Measurements from ENCODE around the gene OTUB1. TPM values are rescaled to one million over a fixed set of nuclear protein-coding genes. Genes with fewer than 3 reads are reported as not detected.

OTUB1 gene
- total RNA-seq, 2 experiments from 2014 or later: 69.5 to 72.2 TPM

- no peak for DNase-seq
- H3K4me3 Mint-ChIP-seq: no peak overlapping the region
- no peak overlapping the region for H3K27ac Mint-ChIP-seq
- H3K9me3 Mint-ChIP-seq: no peaks in the 10 kb centered on the region
- ChIA-PET POLR2A (no interaction called here), CTCF (interaction anchor here (1.4 kb wide), 1 partner anchor 21 kb away, joined by 3 read pairs; no protein-coding TSS in a partner anchor)
- peaks cover 17% of the 10 kb centered on the region for H3K4me1 Mint-ChIP-seq (ENCODE audit: low read depth)
- intact Hi-C loops (cut with micrococcal nuclease): no loop called here
- peaks cover 13% of the 10 kb centered on the region for H3K36me3 Mint-ChIP-seq
- H3K27me3 Mint-ChIP-seq: no peaks in the 10 kb centered on the region
These were observed 7.5 kb upstream of the OTUB1 start for GRCh38 chr11:63978551-63979239.

- Mint-ChIP-seq H3K9me3 (no peaks in the 10 kb centered on the region), H3K4me3 (no peak overlapping the region), H3K4me1 (ENCODE audit: low read depth) (peaks cover 14% of the 10 kb centered on the region), H3K27ac (no peak overlapping the region), H3K27me3 (no peaks in the 10 kb centered on the region), H3K36me3 (peaks cover 12% of the 10 kb centered on the region)
- ChIA-PET CTCF (interaction anchor here (1.4 kb wide), 1 partner anchor 20 kb away, joined by 3 read pairs; no protein-coding TSS in a partner anchor), POLR2A (no interaction called here)
- intact Hi-C loops (cut with micrococcal nuclease): no loop called here
- DNase-seq: no peak
These were observed 6.8 kb upstream of the OTUB1 start for GRCh38 chr11:63979426-63979825.

GRCh38 chr11:63985812-63986155 is 454 bp upstream of the OTUB1 start:
- Mint-ChIP-seq H3K9me3 (no peaks in the 10 kb centered on the region), H3K4me3 (peak overlapping the region; percentile 94), H3K4me1 (ENCODE audit: low read depth) (peaks cover 20% of the 10 kb centered on the region), H3K27me3 (no peaks in the 10 kb centered on the region), H3K27ac (peak overlapping the region; percentile 91), H3K36me3 (peaks cover 14% of the 10 kb centered on the region)
- DNase-seq: peak; percentile 85
- ChIA-PET CTCF (interaction anchor here (0.6 to 5.3 kb wide), 4 partner anchors 11 to 181 kb away, joined by 3 to 28 read pairs (median 3); partner anchors contain the start of genes COX8A and MARK2), POLR2A (interaction anchor here (0.6 to 1.5 kb wide), 6 partner anchors 9 to 172 kb away, joined by 3 to 9 read pairs (median 4); partner anchors contain the start of genes COX8A and NAA40)
- intact Hi-C loops (cut with micrococcal nuclease): loop anchor here (1.0 to 10.0 kb wide), 3 partner anchors 11 to 319 kb away; partner anchors contain the start of genes CATSPERZ, COX8A and ESRRA

GRCh38 chr11:63986932-63987513 is 785 bp downstream of the OTUB1 start:
- CTCF ChIA-PET: interaction anchor here (1.2 to 5.3 kb wide), 2 partner anchors 14 to 161 kb away, joined by 3 to 28 read pairs; no protein-coding TSS in a partner anchor
- H3K36me3 Mint-ChIP-seq: peaks cover 24% of the 10 kb centered on the region
- peak overlapping the region; percentile 72 for H3K4me3 Mint-ChIP-seq
- no peaks in the 10 kb centered on the region for H3K9me3 Mint-ChIP-seq
- peaks cover 22% of the 10 kb centered on the region for H3K4me1 Mint-ChIP-seq (ENCODE audit: low read depth)
- POLR2A ChIA-PET: no interaction called here
- no peak for DNase-seq
- peak overlapping the region; percentile 56 for H3K27ac Mint-ChIP-seq
- no peaks in the 10 kb centered on the region for H3K27me3 Mint-ChIP-seq
- intact Hi-C loops (cut with micrococcal nuclease): loop anchor here (1.0 to 10.0 kb wide), 2 partner anchors 13 to 318 kb away; partner anchors contain the start of genes CATSPERZ, COX8A and ESRRA

- POLR2A ChIA-PET: no interaction called here
These were observed 5.3 kb downstream of the OTUB1 start for GRCh38 chr11:63991558-63991957.

GRCh38 chr11:63993100-63993499 is 6.9 kb downstream of the OTUB1 start:
- Mint-ChIP-seq H3K9me3 (no peaks in the 10 kb centered on the region), H3K27me3 (no peaks in the 10 kb centered on the region), H3K27ac (no peak overlapping the region), H3K4me3 (no peak overlapping the region), H3K36me3 (peaks cover 47% of the 10 kb centered on the region), H3K4me1 (ENCODE audit: low read depth) (peaks cover 10% of the 10 kb centered on the region)
- ChIA-PET CTCF (no interaction called here), POLR2A (no interaction called here)
- intact Hi-C loops (cut with micrococcal nuclease): no loop called here
- DNase-seq: no peak

More at GRCh38 chr11:63991558-63991957, 5.3 kb downstream of the OTUB1 start:
- CTCF ChIA-PET: interaction anchor here (2.6 kb wide), 1 partner anchor 9 kb away, joined by 20 read pairs; no protein-coding TSS in a partner anchor
- Mint-ChIP-seq H3K27ac (no peak overlapping the region), H3K36me3 (peaks cover 39% of the 10 kb centered on the region), H3K27me3 (no peaks in the 10 kb centered on the region), H3K4me3 (no peak overlapping the region), H3K9me3 (no peaks in the 10 kb centered on the region), H3K4me1 (ENCODE audit: low read depth) (peaks cover 18% of the 10 kb centered on the region)
- intact Hi-C loops (cut with micrococcal nuclease): no loop called here
- DNase-seq: no peak

GRCh38 chr11:63993993-63994392 is 7.8 kb downstream of the OTUB1 start:
- Mint-ChIP-seq H3K4me1 (ENCODE audit: low read depth) (peaks cover 4% of the 10 kb centered on the region), H3K27ac (no peak overlapping the region), H3K4me3 (no peak overlapping the region), H3K36me3 (peaks cover 43% of the 10 kb centered on the region), H3K9me3 (no peaks in the 10 kb centered on the region), H3K27me3 (no peaks in the 10 kb centered on the region)
- CTCF ChIA-PET: interaction anchor here (0.7 kb wide), 1 partner anchor 150 kb away, joined by 3 read pairs; no protein-coding TSS in a partner anchor
- POLR2A ChIA-PET: interaction anchor here (1.1 kb wide), 1 partner anchor 8 kb away, joined by 4 read pairs; no protein-coding TSS in a partner anchor
- intact Hi-C loops (cut with micrococcal nuclease): no loop called here
- no peak for DNase-seq

- Mint-ChIP-seq H3K36me3 (peaks cover 31% of the 10 kb centered on the region), H3K27ac (no peak overlapping the region), H3K9me3 (no peaks in the 10 kb centered on the region), H3K27me3 (no peaks in the 10 kb centered on the region), H3K4me1 (ENCODE audit: low read depth) (peaks cover 9% of the 10 kb centered on the region), H3K4me3 (no peak overlapping the region)
- ChIA-PET CTCF (no interaction called here), POLR2A (no interaction called here)
- intact Hi-C loops (cut with micrococcal nuclease): no loop called here
- no peak for DNase-seq
These were observed 10.3 kb downstream of the OTUB1 start for GRCh38 chr11:63996512-63996911.

GRCh38 chr11:63997104-63997700 is 11.0 kb downstream of the OTUB1 start:
- CTCF ChIA-PET: no interaction called here
- no peak for DNase-seq
- H3K36me3 Mint-ChIP-seq: peaks cover 27% of the 10 kb centered on the region
- H3K9me3 Mint-ChIP-seq: no peaks in the 10 kb centered on the region
- H3K4me3 Mint-ChIP-seq: no peak overlapping the region
- no peaks in the 10 kb centered on the region for H3K27me3 Mint-ChIP-seq
- intact Hi-C loops (cut with micrococcal nuclease): no loop called here
- H3K27ac Mint-ChIP-seq: no peak overlapping the region
- peaks cover 7% of the 10 kb centered on the region for H3K4me1 Mint-ChIP-seq (ENCODE audit: low read depth)
- POLR2A ChIA-PET: no interaction called here

GRCh38 chr11:63997801-63998337 is 11.6 kb downstream of the OTUB1 start:
- no peak overlapping the region for H3K4me3 Mint-ChIP-seq
- no peak for DNase-seq
- peaks cover 26% of the 10 kb centered on the region for H3K36me3 Mint-ChIP-seq
- intact Hi-C loops (cut with micrococcal nuclease): no loop called here
- POLR2A ChIA-PET: no interaction called here
- no peaks in the 10 kb centered on the region for H3K27me3 Mint-ChIP-seq
- H3K9me3 Mint-ChIP-seq: no peaks in the 10 kb centered on the region
- H3K27ac Mint-ChIP-seq: no peak overlapping the region
- H3K4me1 Mint-ChIP-seq (ENCODE audit: low read depth): peaks cover 7% of the 10 kb centered on the region
- CTCF ChIA-PET: interaction anchor here (0.7 to 1.1 kb wide), 2 partner anchors 150 to 155 kb away, joined by 3 read pairs; no protein-coding TSS in a partner anchor

GRCh38 chr11:63998558-63999348 is 12.5 kb downstream of the OTUB1 start:
- H3K4me1 Mint-ChIP-seq (ENCODE audit: low read depth): peaks cover 5% of the 10 kb centered on the region
- intact Hi-C loops (cut with micrococcal nuclease): no loop called here
- H3K36me3 Mint-ChIP-seq: peaks cover 24% of the 10 kb centered on the region
- no peak overlapping the region for H3K4me3 Mint-ChIP-seq
- no peaks in the 10 kb centered on the region for H3K27me3 Mint-ChIP-seq
- H3K27ac Mint-ChIP-seq: no peak overlapping the region
- POLR2A ChIA-PET: interaction anchor here (0.6 kb wide), 1 partner anchor 13 kb away, joined by 3 read pairs; no protein-coding TSS in a partner anchor
- H3K9me3 Mint-ChIP-seq: no peaks in the 10 kb centered on the region
- CTCF ChIA-PET: interaction anchor here (0.7 to 4.3 kb wide), 9 partner anchors 12 to 183 kb away, joined by 3 to 145 read pairs (median 4); partner anchors contain the start of gene OTUB1
- peak; percentile 13 for DNase-seq
